Uterus (tissue), 2 donors: ENCODE results near the gene SLC49A3.

Source experiments
- POLR2A ChIP-seq, 2 donors: fragments of 450-650 bp; IDR thresholded peaks; one replicate each; pipeline ENCODE4 v1.6.1; 2016; ENCODE audit warnings: antibody characterized with exemption in 2 of 2, mild to moderate bottlenecking in 1 of 2, moderate library complexity in 1 of 2
- TF ChIP-seq, protein P1 (sequence below), 4 experiments: fragments of 200-600 bp in 2 of 4; fragments of 450-650 bp in 2 of 4; sonication (generic) in 2 of 4; IDR thresholded peaks; one replicate each; pipeline ENCODE4 v1.5.1; 2016 to 2019; ENCODE audit warnings: antibody characterized with exemption in 4 of 4, mild to moderate bottlenecking in 2 of 4, moderate library complexity in 1 of 4

DNA sequence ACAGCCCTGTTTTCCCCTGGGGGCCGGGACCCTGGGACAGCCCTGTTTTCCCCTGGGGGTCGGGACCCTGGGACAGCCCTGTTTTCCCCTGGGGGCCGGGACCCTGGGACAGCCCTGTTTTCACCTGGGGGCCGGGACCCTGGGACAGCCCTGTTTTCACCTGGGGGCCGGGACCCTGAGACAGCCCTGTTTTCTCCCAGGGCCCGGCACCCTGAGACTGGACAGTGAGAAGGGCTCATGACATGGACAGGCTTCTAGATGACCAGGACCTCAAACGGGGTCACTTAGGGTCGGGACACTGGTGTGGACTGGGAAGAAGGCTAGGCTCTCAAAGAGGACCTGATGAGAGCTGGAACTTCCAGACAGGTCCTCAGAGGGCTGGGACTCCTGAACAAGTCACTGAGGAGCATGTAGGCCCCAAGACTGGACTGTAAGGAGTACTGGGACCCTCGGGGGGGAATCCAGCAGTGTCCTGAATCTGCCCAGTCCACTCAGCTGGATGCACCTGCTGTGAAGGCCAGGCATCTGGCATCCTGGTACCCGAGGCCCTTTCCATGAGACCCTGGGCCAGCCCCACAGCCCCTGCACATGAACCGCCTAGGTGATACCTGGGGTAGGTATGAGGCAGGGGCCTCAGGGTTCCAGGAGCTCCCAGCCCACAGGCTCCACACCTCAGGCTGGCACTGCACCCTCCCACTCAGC is 19.1 kb upstream of the SLC49A3 start:
- TF ChIP-seq, protein P1, sequence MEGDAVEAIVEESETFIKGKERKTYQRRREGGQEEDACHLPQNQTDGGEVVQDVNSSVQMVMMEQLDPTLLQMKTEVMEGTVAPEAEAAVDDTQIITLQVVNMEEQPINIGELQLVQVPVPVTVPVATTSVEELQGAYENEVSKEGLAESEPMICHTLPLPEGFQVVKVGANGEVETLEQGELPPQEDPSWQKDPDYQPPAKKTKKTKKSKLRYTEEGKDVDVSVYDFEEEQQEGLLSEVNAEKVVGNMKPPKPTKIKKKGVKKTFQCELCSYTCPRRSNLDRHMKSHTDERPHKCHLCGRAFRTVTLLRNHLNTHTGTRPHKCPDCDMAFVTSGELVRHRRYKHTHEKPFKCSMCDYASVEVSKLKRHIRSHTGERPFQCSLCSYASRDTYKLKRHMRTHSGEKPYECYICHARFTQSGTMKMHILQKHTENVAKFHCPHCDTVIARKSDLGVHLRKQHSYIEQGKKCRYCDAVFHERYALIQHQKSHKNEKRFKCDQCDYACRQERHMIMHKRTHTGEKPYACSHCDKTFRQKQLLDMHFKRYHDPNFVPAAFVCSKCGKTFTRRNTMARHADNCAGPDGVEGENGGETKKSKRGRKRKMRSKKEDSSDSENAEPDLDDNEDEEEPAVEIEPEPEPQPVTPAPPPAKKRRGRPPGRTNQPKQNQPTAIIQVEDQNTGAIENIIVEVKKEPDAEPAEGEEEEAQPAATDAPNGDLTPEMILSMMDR (IDR thresholded peaks at IDR 0.05): no peak
- no peak for TF ChIP-seq POLR2A (IDR thresholded peaks at IDR 0.05)
